GM18909 (cell line): ENCODE measurements around the gene SRL.
"Not testable (repeated sequence)": the region's sequence is repeated elsewhere in the genome, so short reads cannot be mapped to it uniquely, and the experiment has no call there.

Source experiments
- ATAC-seq: cut with Tn5 transposase; IDR thresholded peaks from one replicate; pipeline ENCODE4 v1.9.1; 2021; ENCODE audit warnings: mild to moderate bottlenecking; ENCODE audit not compliant: unreplicated experiment, poor library complexity

SRL gene

DNA sequence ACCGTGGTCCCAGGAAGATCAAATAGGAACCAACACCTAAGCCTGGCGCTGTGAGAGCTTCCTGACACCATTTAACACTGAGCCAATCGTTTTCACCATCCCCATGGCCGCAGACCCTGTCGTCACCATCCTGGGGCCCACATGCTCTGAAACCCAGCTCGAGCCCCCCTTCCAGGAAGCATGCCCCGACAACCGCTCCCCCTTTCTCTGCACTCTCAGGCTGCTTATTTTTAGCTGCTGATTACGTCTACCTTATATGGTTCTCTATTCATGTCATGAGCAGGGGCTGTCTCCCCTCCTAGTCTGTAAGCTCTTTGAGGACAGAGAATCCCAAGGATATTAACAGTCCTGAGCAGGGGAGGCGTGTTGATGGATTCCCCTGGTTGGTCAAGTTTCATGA is 10.5 kb downstream of the SRL start:
- no peak for ATAC-seq

GRCh38 chr16:4227040-4227332 is 14.9 kb downstream of the SRL start:
- no peak for ATAC-seq

- ATAC-seq, result no peak
Measured at GRCh38 chr16:4226251-4227039, 15.4 kb downstream of the SRL start.

GRCh38 chr16:4225075-4225474 is 16.8 kb downstream of the SRL start:
- ATAC-seq, result no peak

GRCh38 chr16:4220358-4220757 is 21.5 kb downstream of the SRL start:
- no peak for ATAC-seq

GRCh38 chr16:4218202-4218601 is 23.7 kb downstream of the SRL start:
- ATAC-seq, result no peak

DNA sequence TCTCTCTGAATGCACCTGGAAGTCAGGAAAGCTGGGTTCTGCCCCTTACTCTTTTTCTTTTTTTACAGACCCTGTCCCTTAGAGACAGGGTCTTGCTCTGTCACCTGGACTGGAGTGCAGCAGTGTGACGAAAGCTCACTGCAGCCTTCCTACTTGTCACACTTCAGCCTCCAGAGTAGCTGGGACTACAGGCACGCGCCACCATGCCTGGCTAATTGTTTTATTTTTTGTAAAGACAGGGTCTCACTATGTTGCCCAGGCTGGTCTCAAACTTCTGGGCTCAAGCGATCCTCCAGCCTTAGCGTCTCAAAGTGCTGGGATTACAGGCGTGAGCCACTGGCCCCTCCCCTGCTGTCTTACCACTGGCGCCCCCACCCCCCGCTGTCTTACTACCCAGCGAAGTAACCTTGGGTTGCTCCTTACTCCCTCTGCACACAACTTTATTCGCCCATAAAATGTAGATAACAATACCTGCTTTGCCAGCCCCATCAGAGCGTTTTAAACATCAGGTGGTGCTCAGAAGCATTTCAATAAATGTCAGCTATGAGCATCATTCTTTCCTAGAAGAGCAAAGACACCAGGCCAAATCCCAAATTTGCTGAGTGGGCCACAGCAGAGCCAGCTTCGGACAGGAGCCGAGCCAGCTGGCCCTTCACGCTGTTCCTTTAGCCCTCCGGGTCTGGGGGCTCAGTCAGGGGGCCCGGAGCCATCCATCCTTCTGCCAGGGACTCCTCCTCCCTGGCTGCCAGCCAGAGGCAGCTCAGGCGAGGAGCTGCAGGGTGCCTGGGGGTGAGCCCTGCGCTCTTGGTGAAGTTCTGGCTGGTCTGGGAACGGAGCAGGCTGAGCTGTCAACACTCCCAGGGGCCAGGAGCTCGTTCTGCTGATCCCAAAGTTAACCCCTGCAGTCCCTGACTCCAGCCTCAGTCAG is 24.4 kb downstream of the SRL start:
- ATAC-seq, result no peak

DNA sequence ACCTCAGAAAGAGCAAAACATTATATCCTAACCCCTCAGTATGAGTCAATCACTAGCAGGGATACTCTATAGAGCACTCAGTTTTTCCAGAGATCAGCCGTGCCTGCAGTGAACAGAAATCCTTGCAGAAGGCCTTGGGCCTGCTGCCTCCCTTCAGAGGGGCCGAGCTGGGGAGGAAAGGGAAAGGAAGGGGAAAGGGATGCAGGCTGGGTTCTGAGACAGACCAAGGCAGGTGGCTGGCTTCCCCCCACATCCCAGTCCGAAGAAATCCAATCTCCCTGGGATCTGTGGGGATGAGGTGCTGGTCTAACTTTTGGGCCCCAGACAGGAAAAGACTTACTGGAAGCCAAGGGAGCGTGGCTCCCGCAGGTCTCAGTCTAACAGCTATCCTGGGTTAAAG is 25.3 kb downstream of the SRL start:
- ATAC-seq, result no peak

DNA sequence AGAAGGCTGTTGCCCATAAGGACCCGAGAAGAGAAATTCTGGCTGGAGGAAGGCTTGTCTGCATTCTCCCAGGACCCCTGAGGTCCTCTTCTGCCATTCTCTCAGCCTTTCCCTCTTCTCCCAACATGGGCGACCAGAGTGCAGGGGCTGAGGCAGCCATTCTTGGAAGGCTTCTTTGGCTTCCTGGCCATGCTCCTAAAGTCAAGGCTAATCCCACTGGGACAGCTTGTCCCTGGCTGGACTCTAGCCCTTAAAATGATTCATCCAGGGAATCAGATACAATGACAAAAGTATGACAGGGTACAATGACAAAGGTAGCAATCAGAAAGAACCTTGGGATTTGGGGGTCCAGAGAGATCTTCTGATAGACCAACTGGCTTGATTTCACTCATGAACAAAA is 26.8 kb downstream of the SRL start:
- ATAC-seq, result no peak

- no peak for ATAC-seq
Measured at GRCh38 chr16:4214215-4214621, 27.7 kb downstream of the SRL start.

DNA sequence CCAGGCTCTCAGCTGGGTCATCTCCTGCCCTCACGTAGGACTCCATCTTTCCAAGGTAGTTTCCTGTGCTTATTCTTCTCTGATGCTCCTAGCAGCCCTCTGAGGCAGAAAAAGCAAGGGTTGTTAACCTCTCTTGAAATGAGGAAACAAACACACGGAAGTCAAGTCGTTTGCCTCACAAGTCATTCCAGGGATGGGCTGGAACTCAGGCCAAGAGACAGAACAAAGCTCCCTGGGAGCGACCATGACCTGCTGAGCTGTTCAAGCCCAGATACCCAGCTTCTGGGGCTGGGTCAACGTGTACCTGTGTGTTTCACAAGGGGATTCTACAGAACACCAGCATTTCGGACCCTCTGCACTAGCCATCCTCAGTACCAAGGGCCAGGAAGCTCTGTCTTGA is 28.1 kb downstream of the SRL start:
- no peak for ATAC-seq

DNA sequence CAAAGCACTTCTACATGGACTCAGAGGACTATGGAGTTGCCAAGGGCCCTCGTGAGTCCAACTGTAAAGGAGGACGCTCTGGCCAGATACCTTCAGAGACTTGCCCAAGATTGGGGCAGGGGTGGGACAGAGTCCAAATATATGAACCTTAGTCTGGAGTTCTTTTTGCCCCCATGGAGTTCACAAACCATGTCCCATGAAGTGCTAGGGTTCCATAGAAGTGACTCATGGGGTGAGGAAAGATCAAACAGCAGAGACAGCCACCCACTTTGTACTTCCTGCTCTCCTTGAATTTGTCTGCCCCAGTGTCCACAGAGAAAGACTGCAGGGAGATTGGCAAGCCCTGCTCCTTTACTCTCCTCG is 29.0 kb downstream of the SRL start:
- no peak for ATAC-seq

GRCh38 chr16:4212211-4212933 is 29.5 kb downstream of the SRL start:
- ATAC-seq, result no peak

GRCh38 chr16:4211445-4212210 is 30.3 kb downstream of the SRL start:
- not testable (repeated sequence) for ATAC-seq

DNA sequence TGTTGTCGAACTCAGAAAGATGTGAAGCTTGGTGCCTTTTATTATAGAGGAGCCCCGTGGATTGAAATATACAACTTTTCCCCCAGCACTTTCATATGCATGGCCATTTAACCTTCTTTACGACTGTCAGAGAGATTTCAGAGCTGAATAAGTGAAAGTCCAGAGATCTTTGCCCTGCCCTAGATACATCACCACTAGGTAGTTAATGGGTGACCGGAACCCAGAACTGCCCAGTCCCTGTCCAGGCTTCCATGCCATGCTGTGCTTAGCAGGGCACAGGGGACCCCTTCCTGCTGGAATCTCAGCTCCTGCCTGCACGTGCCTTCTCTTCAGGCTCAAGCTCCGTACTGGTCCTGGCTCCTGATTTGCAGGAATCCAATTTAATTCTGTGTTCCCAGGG is 32.2 kb downstream of the SRL start:
- no peak for ATAC-seq

- no peak for ATAC-seq
Measured at GRCh38 chr16:4208341-4208751, 33.5 kb downstream of the SRL start.

- no peak for ATAC-seq
Measured at GRCh38 chr16:4207683-4208340, 34.1 kb downstream of the SRL start.

DNA sequence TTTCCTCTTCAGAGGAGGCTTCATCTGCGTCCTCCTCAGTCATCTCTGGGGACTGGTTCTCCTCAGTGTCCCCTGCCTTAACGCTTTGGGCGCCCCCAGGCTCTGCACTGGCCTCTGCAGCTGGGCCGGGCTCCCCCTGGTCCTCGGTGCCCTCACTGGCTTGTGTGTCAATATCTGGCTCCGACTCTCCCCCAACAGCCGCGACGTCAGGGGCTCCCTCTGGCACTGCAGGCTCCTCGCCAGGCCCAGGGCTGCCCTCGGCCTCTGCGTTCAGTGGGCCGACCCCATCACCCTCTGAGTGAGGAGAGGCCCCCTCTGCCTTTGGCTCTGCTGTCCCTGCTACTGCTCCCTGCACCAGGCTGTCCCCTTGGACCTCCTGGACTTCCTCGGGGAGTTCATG is 34.7 kb downstream of the SRL start:
- no peak for ATAC-seq

GRCh38 chr16:4206680-4207079 is 35.2 kb downstream of the SRL start:
- ATAC-seq, result no peak

DNA sequence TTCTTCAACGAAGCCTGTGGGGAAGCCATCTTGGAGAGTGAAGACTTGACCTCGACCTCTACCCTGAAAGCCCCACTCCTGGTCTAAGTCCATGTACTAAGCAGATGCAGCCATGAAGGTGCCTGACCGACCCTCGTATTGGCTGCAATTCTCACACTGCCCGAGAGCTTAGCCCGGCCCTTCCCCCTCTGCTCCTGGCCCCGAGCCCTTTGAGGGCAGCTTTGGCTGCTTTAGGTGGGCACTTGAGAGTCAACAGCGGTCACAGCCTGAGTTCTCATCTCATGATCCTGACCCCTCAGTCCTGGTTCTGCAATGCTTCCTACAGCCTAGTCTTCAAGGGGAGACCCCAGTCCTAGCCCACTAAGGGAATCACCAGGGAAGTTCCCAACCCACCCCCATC is 35.9 kb downstream of the SRL start:
- ATAC-seq, result no peak
